ENCODE data around the gene LRRTM2. TPM values are rescaled to one million over a fixed set of nuclear protein-coding genes. Genes with fewer than 3 reads are reported as not detected.

Gene LRRTM2
- polyA plus RNA-seq, 3 donors: 0.02 TPM; not detected in 2

- Mint-ChIP-seq H3K27ac (no peak overlapping the region), H3K36me3 (peaks cover 18 to 31% of the 10 kb centered on the region in 2 donors), H3K4me3 (no peak overlapping the region), H3K27me3 (ENCODE audit: low read depth in 3 of 3) (no peaks in the 10 kb centered on the region), H3K9me3 (peaks cover 8 to 17% (median 13%) of the 10 kb centered on the region in 7 donors), H3K4me1 (peaks cover 14% of the 10 kb centered on the region)
- Histone ChIP-seq H3K79me2 (ENCODE audit: insufficient read depth, low read length) (no peaks in the 10 kb centered on the region), H3K27ac (ENCODE audit: low read depth in 1 of 2, low read length in 2 of 2) (no peak overlapping the region), H3K9ac (ENCODE audit: insufficient read depth, low read length, poor library complexity, severe bottlenecking) (no peak overlapping the region), H3K4me3 (replicated peaks in 1 of 3; ENCODE audit: low read depth in 2 of 3, low read length in 3 of 3) (no peak overlapping the region), H3K27me3 (ENCODE audit: control insufficient read depth in 2 of 2, insufficient read depth in 2 of 2, low read length in 2 of 2) (no peaks in the 10 kb centered on the region), H3K4me2 (replicated peaks; ENCODE audit: extremely low read depth, low read length, poor library complexity, severe bottlenecking) (no peak overlapping the region), H3K4me1 (ENCODE audit: control insufficient read depth in 1 of 2, insufficient read depth in 2 of 2, low read length in 2 of 2) (no peaks in the 10 kb centered on the region), H2AFZ (ENCODE audit: insufficient read depth, low read depth, low read length, poor library complexity, severe bottlenecking) (no peak overlapping the region), H3K36me3 (replicated peaks in 1 of 2; ENCODE audit: control insufficient read depth in 1 of 2, insufficient read depth in 2 of 2, low read length in 2 of 2) (peaks cover 0 to 18% of the 10 kb centered on the region in 2 donors), H4K20me1 (ENCODE audit: insufficient read depth, low read length) (peaks cover 77% of the 10 kb centered on the region), H3K9me3 (replicated peaks in 1 of 2; ENCODE audit: control insufficient read depth in 1 of 2, insufficient read depth in 1 of 2, low read length in 2 of 2) (peaks cover 14 to 15% of the 10 kb centered on the region in 2 donors)
- intact Hi-C loops (cut with micrococcal nuclease): no loop called here
- no peak for TF ChIP-seq CTCF (IDR thresholded peaks at IDR 0.05)
- 88% methylated on average over 1 of the region's 1 CpG for WGBS (ENCODE audit: insufficient coverage)
- no peak for DNase-seq
Observed at GRCh38 chr5:138867011-138867410, 8.1 kb downstream of the LRRTM2 start.

GRCh38 chr5:138853132-138853531 lies 22.0 kb downstream of the LRRTM2 start:
- Mint-ChIP-seq H3K36me3 (peaks cover 6 to 13% of the 10 kb centered on the region in 2 donors), H3K4me1 (peaks cover 8% of the 10 kb centered on the region), H3K9me3 (peaks cover 0 to 3% (median 0%) of the 10 kb centered on the region in 7 donors), H3K27me3 (ENCODE audit: low read depth in 3 of 3) (peaks cover 0 to 1% (median 0%) of the 10 kb centered on the region in 3 donors), H3K27ac (no peak overlapping the region), H3K4me3 (no peak overlapping the region)
- H3K9me3 ChIP-seq (replicated peaks in 1 of 2; ENCODE audit: control insufficient read depth in 1 of 2, insufficient read depth in 1 of 2, low read length in 2 of 2): no peaks in the 10 kb centered on the region
- no peaks in the 10 kb centered on the region for H3K36me3 ChIP-seq (replicated peaks in 1 of 2; ENCODE audit: control insufficient read depth in 1 of 2, insufficient read depth in 2 of 2, low read length in 2 of 2)
- TF ChIP-seq CTCF (IDR thresholded peaks at IDR 0.05): no peak
- H2AFZ ChIP-seq (ENCODE audit: insufficient read depth, low read depth, low read length, poor library complexity, severe bottlenecking): no peak overlapping the region
- no peaks in the 10 kb centered on the region for H3K27me3 ChIP-seq (ENCODE audit: control insufficient read depth in 2 of 2, insufficient read depth in 2 of 2, low read length in 2 of 2)
- intact Hi-C loops (cut with micrococcal nuclease): no loop called here
- no peak overlapping the region for H3K27ac ChIP-seq (ENCODE audit: low read depth in 1 of 2, low read length in 2 of 2)
- peaks cover 91% of the 10 kb centered on the region for H4K20me1 ChIP-seq (ENCODE audit: insufficient read depth, low read length)
- no peak overlapping the region for H3K4me2 ChIP-seq (replicated peaks; ENCODE audit: extremely low read depth, low read length, poor library complexity, severe bottlenecking)
- no peak for DNase-seq
- no peak overlapping the region for H3K4me3 ChIP-seq (replicated peaks in 1 of 3; ENCODE audit: low read depth in 2 of 3, low read length in 3 of 3)
- no peaks in the 10 kb centered on the region for H3K79me2 ChIP-seq (ENCODE audit: insufficient read depth, low read length)
- no peak overlapping the region for H3K9ac ChIP-seq (ENCODE audit: insufficient read depth, low read length, poor library complexity, severe bottlenecking)
- no peaks in the 10 kb centered on the region for H3K4me1 ChIP-seq (ENCODE audit: control insufficient read depth in 1 of 2, insufficient read depth in 2 of 2, low read length in 2 of 2)
- WGBS (ENCODE audit: insufficient coverage): no CpG with 5 or more reads among the region's 9 CpGs
